GM12872 (cell line): ENCODE measurements around the gene B3GALNT2.

Experiments
- CTCF ChIP-seq: IDR thresholded peaks from 3 replicates; pipeline ENCODE4 v1.5.1; 2011; ENCODE audit warnings: low read depth, mild to moderate bottlenecking, low read length, moderate library complexity; ENCODE audit not compliant: insufficient read depth

The B3GALNT2 gene

GRCh38 chr1:235504122-235504493 lies at the start of gene B3GALNT2:
Gene B3GALNT2 (minus strand): TSS chr1:235504452. CDS start chr1:235504252, 200 bp downstream.
- TF ChIP-seq CTCF: no peak

GRCh38 chr1:235553112-235553551 lies 48.9 kb upstream of the B3GALNT2 start:
- TF ChIP-seq CTCF: no peak

- TF ChIP-seq CTCF: no peak
Observed at GRCh38 chr1:235552146-235552716, 48.0 kb upstream of the B3GALNT2 start.

GRCh38 chr1:235549351-235550139 lies 45.3 kb upstream of the B3GALNT2 start:
- no peak for TF ChIP-seq CTCF

- no peak for TF ChIP-seq CTCF
Observed at GRCh38 chr1:235545292-235545930, 41.2 kb upstream of the B3GALNT2 start.

- no peak for TF ChIP-seq CTCF
Observed at GRCh38 chr1:235533476-235534168, 29.4 kb upstream of the B3GALNT2 start.

- no peak for TF ChIP-seq CTCF
Observed at GRCh38 chr1:235532360-235532759, 28.1 kb upstream of the B3GALNT2 start.
